ENCODE measurements around the gene IFIH1.

IFIH1 gene

GRCh38 chr2:162256591-162256991, 61.9 kb downstream of the IFIH1 start:
- no peak for FAIRE-seq

GRCh38 chr2:162254236-162254871, 64.1 kb downstream of the IFIH1 start:
- FAIRE-seq: no peak

GRCh38 chr2:162253435-162253834, 65.0 kb downstream of the IFIH1 start:
- no peak for FAIRE-seq

GRCh38 chr2:162252153-162252552, 66.3 kb downstream of the IFIH1 start:
- no peak for FAIRE-seq

- FAIRE-seq: peak; percentile 93
Observed at GRCh38 chr2:162245781-162246180, 72.7 kb downstream of the IFIH1 start.

- FAIRE-seq: peak; percentile 42
Observed at GRCh38 chr2:162245061-162245460, 73.4 kb downstream of the IFIH1 start.

GRCh38 chr2:162244541-162245031, 73.9 kb downstream of the IFIH1 start:
- FAIRE-seq: no peak

GRCh38 chr2:162243715-162244114, 74.8 kb downstream of the IFIH1 start:
- no peak for FAIRE-seq

GRCh38 chr2:162243294-162243693, 75.2 kb downstream of the IFIH1 start, which contains the start of gene FAP:
Gene FAP, minus strand, starts transcription at chr2:162243445. Its CDS starts 118 bp downstream, at chr2:162243327.
- FAIRE-seq: no peak

GRCh38 chr2:162242586-162243280, 75.8 kb downstream of the IFIH1 start:
- FAIRE-seq: peak; percentile 94

GRCh38 chr2:162241571-162241970, 76.9 kb downstream of the IFIH1 start:
- no peak for FAIRE-seq

GRCh38 chr2:162234620-162235462, 83.6 kb downstream of the IFIH1 start:
- no peak for FAIRE-seq

GRCh38 chr2:162233197-162233596, 85.3 kb downstream of the IFIH1 start:
- no peak for FAIRE-seq

- peak; percentile 55 for FAIRE-seq
Observed at GRCh38 chr2:162232671-162233070, 85.8 kb downstream of the IFIH1 start.

GRCh38 chr2:162232027-162232426, 86.5 kb downstream of the IFIH1 start:
- FAIRE-seq: no peak

GRCh38 chr2:162230761-162231160, 87.7 kb downstream of the IFIH1 start:
- peak; percentile 37 for FAIRE-seq

GRCh38 chr2:162226836-162227235, 91.6 kb downstream of the IFIH1 start:
- no peak for FAIRE-seq

- peak; percentile 48 for FAIRE-seq
Observed at GRCh38 chr2:162221064-162221463, 97.4 kb downstream of the IFIH1 start.

- no peak for FAIRE-seq
Observed at GRCh38 chr2:162220368-162220767, 98.1 kb downstream of the IFIH1 start.

- FAIRE-seq: no peak
Observed at GRCh38 chr2:162219426-162219825, 99.1 kb downstream of the IFIH1 start.

GRCh38 chr2:162217598-162217997, 100.9 kb downstream of the IFIH1 start:
- no peak for FAIRE-seq
